SK-N-MC (cell line): ENCODE data around the gene KLRD1.

Source experiments
- EZH2 ChIP-seq: fragments of 200-600 bp; sonication (generic); IDR thresholded peaks from one replicate; pipeline ENCODE4 v1.6.1; 2017; ENCODE audit warnings: antibody characterized with exemption
- POLR2AphosphoS5 ChIP-seq: IDR thresholded peaks from 2 replicates; pipeline ENCODE4 v1.6.1; 2012; ENCODE audit warnings: mild to moderate bottlenecking, low read depth, low read length, borderline replicate concordance

- TF ChIP-seq EZH2 (no peak), POLR2AphosphoS5 (no peak)
Measured at GRCh38 chr12:10283027-10283426, 24.6 kb upstream of the KLRD1 start.
